GM12878 (cell line): Measurements from ENCODE around the gene PIK3C2B. TPM values are rescaled to one million over a fixed set of nuclear protein-coding genes. Genes with fewer than 3 reads are reported as not detected.

Experiments used
- ATAC-seq: fragments of 200-7000 bp; cut with Tn5 transposase; 3 replicates; pipeline ENCODE4 v1.9.1; 2020; ENCODE audit warnings: mild to moderate bottlenecking, moderate library complexity
- BruUV-seq: library from RNA; stranded (reverse); fragments of 400-500 nt; replicated peaks from 2 replicates; lab custom pipeline; 2021; lab: Mats Ljungman, UMichigan
- CTCF ChIA-PET: fragments of 300-600 bp; sonication (Branson Sonifier 250); formaldehyde crosslinking; extraction: SDS; loops from one replicate; lab custom pipeline; 2021; ENCODE audit warnings: inconsistent platforms; lab: Yijun Ruan, JAX
- POLR2A ChIA-PET: fragments of 350-600 bp; formaldehyde crosslinking; extraction: SDS; loops from one replicate; lab custom pipeline; 2021; ENCODE audit warnings: inconsistent platforms; lab: Charles Lee
- RAD21 ChIA-PET: fragments of 300-600 bp; sonication (Branson Sonifier 250); formaldehyde crosslinking; loops from one replicate; lab custom pipeline; 2023; ENCODE audit warnings: antibody characterized with exemption; ENCODE audit not compliant: unreplicated experiment; lab: Charles Lee
- SMC1A ChIA-PET: fragments of 300-600 bp; sonication (Branson Sonifier 250); formaldehyde crosslinking; loops from one replicate; lab custom pipeline; 2023; ENCODE audit not compliant: unreplicated experiment, uncharacterized antibody; lab: Charles Lee
- DNase-seq: peaks from one replicate; pipeline ENCODE4 v3.0.0-alpha.2; 2011; ENCODE audit warnings: low read depth, low spot score
- FAIRE-seq: peaks from 3 replicates; lab custom pipeline; 2011; peaks lifted over from hg19 to GRCh38; lab: Jason Lieb, UNC
- H2AFZ ChIP-seq: 2 replicates; pipeline ENCODE4 v1.6.0; 2011; ENCODE audit warnings: low read depth, low read length, control low read depth; ENCODE audit not compliant: control insufficient read depth
- H3K27ac ChIP-seq: 2 replicates; pipeline ENCODE4 v1.5.1; 2011; ENCODE audit warnings: control low read depth; ENCODE audit not compliant: control insufficient read depth, insufficient read depth
- H3K27me3 ChIP-seq, 2 experiments: replicated peaks in 1 of 2; 2 replicates each; pipeline versions ENCODE4 v1.6.0 to v1.6.1; 2011; ENCODE audit warnings: low read length in 1 of 2; ENCODE audit not compliant: control insufficient read depth in 2 of 2, insufficient read depth in 2 of 2
- H3K36me3 ChIP-seq, 2 experiments: 2 replicates each; pipeline ENCODE4 v1.5.1; 2011; ENCODE audit warnings: low read length in 1 of 2; ENCODE audit not compliant: control insufficient read depth in 2 of 2, insufficient read depth in 2 of 2
- H3K4me1 ChIP-seq: 2 replicates; pipeline ENCODE4 v1.6.1; 2011; ENCODE audit warnings: mild to moderate bottlenecking, low read length, moderate library complexity, mixed read lengths; ENCODE audit not compliant: control insufficient read depth, insufficient read depth
- H3K4me2 ChIP-seq: 2 replicates; pipeline ENCODE4 v1.6.0; 2011; ENCODE audit warnings: control low read depth; ENCODE audit not compliant: control insufficient read depth, insufficient read depth
- H3K4me3 ChIP-seq: fragments of 200-600 bp; sonication (generic); 2 replicates; pipeline ENCODE4 v1.5.1; 2016
- H3K79me2 ChIP-seq: 2 replicates; pipeline ENCODE4 v1.6.0; 2011; ENCODE audit warnings: low read length; ENCODE audit not compliant: control insufficient read depth, insufficient read depth
- H3K9ac ChIP-seq: 2 replicates; pipeline ENCODE4 v1.8.0; 2011; ENCODE audit warnings: low read length, control low read depth, mixed read lengths; ENCODE audit not compliant: control insufficient read depth, insufficient read depth
- H3K9me3 ChIP-seq: replicated peaks from 3 replicates; pipeline ENCODE4 v1.5.1; 2011; ENCODE audit warnings: mild to moderate bottlenecking, low read length; ENCODE audit not compliant: control insufficient read depth, insufficient read depth
- H4K20me1 ChIP-seq: 2 replicates; pipeline ENCODE4 v1.6.0; 2011; ENCODE audit not compliant: control insufficient read depth, insufficient read depth
- BCLAF1 ChIP-seq: fragments of 450-650 bp; IDR thresholded peaks from 2 replicates; pipeline ENCODE4 v1.6.1; 2017; ENCODE audit warnings: antibody characterized with exemption, mild to moderate bottlenecking, moderate library complexity
- CBX3 ChIP-seq: fragments of 200-600 bp; sonication (generic); IDR thresholded peaks from 2 replicates; pipeline ENCODE4 v1.6.1; 2016; ENCODE audit warnings: low read depth, borderline replicate concordance
- CHD1 ChIP-seq: IDR thresholded peaks from 2 replicates; pipeline ENCODE4 v1.6.1; 2012; ENCODE audit warnings: low read depth, low read length, improper control_type of control experiment
- IRF3 ChIP-seq: fragments of 450-650 bp; IDR thresholded peaks from 2 replicates; pipeline ENCODE4 v1.6.1; 2014; ENCODE audit warnings: mild to moderate bottlenecking
- SIX5 ChIP-seq: IDR thresholded peaks from 2 replicates; pipeline ENCODE4 v1.6.1; 2011; ENCODE audit warnings: mild to moderate bottlenecking, low read depth, low read length, moderate library complexity; ENCODE audit not compliant: severe bottlenecking
- TAF1 ChIP-seq: IDR thresholded peaks from 2 replicates; pipeline ENCODE4 v1.6.1; 2011; ENCODE audit warnings: mild to moderate bottlenecking, low read depth, low read length, borderline replicate concordance
- WGBS: methylation state at CpG from one replicate; pipeline ENCODE4 v1.1.6; 2016; ENCODE audit warnings: low lambda C conversion rate; ENCODE audit not compliant: insufficient replicate concordance, insufficient coverage; ENCODE audit errors: missing lambda C conversion rate; 5-methylcytosine and 5-hydroxymethylcytosine counted together
- in situ Hi-C: fragments of 300-500 bp; cut with MboI; formaldehyde crosslinking; loops from 9 replicates; pipeline ENCODE4 v1.14.3; 2018; ENCODE audit warnings: mixed read lengths
- intact Hi-C: fragments of 100-400 bp; cut with micrococcal nuclease; formaldehyde crosslinking; loops from one replicate; pipeline ENCODE4 v1.14.2; 2022; ENCODE audit not compliant: unreplicated experiment
- polyA plus RNA-seq, 11 experiments: library from polyadenylated mRNA; depleted of rRNA in 4 of 11; unstranded in 6 of 11; stranded (reverse) in 5 of 11; fragments of >200 nt; fragmentation: Nextera tagmentation in 4 of 11; fragmentation: Illumina TruSeq in 1 of 11; extraction: Ambion mirVana in 4 of 11; extraction: Trizol in 1 of 11; gene quantifications; 1 replicate in 1 of 11; 2 replicates in 10 of 11; pipeline versions ENCODE4 v1.2.1 to v1.2.3, GENCODE V29; 2011 to 2016; ENCODE audit warnings: inconsistent platforms in 2 of 11, missing spikeins in 2 of 11, low read depth in 1 of 11
- total RNA-seq, 4 experiments: library from RNA; depleted of rRNA in 3 of 4; stranded (reverse); fragments of >200 nt in 3 of 4; fragmentation: Illumina TruSeq in 1 of 4; extraction: Trizol in 1 of 4; gene quantifications; 2 replicates each; pipeline versions ENCODE4 v1.2.1 to v1.2.3, GENCODE V29; 2013 to 2021

Gene PIK3C2B
- total and polyA plus RNA-seq, 10 of the 15 experiments (the other 5 are each of a cell fraction or from before 2014, with no cell fraction given), result 2.2 to 38.1 (median 11.4) TPM

GRCh38 chr1:204529371-204529895 lies 34.8 kb upstream of the PIK3C2B start:
- POLR2A ChIA-PET, result interaction anchor here (0.5 to 0.6 kb wide), 2 partner anchors 12 to 22 kb away, joined by 3 read pairs; no protein-coding TSS in a partner anchor

More at GRCh38 chr1:204529371-204529895, 34.8 kb upstream of the PIK3C2B start:
- Histone ChIP-seq H3K9ac (no peak overlapping the region), H2AFZ (no peak overlapping the region), H3K79me2 (peaks cover 6% of the 10 kb centered on the region), H3K4me3 (no peak overlapping the region), H4K20me1 (no peaks in the 10 kb centered on the region), H3K9me3 (no peaks in the 10 kb centered on the region), H3K36me3 (peaks cover 21 to 33% of the 10 kb centered on the region in 2 experiments), H3K4me2 (no peak overlapping the region), H3K27me3 (no peaks in the 10 kb centered on the region), H3K4me1 (peaks cover 28% of the 10 kb centered on the region), H3K27ac (no peak overlapping the region)
- in situ Hi-C loops, result no loop called here
- ChIA-PET SMC1A (interaction anchor here (1.3 to 5.5 kb wide), 6 partner anchors 7 to 36 kb away, joined by 3 to 42 read pairs (median 12); partner anchors contain the start of gene MDM4), CTCF (interaction anchor here (0.9 to 2.1 kb wide), 7 partner anchors 8 to 277 kb away, joined by 3 to 10 read pairs (median 3); no protein-coding TSS in a partner anchor), RAD21 (interaction anchor here (1.2 to 1.3 kb wide), 2 partner anchors 13 to 15 kb away, joined by 4 to 5 read pairs; partner anchors contain the start of gene MDM4)
- DNase-seq, result no peak
- no peak for TF ChIP-seq IRF3
- TF ChIP-seq CHD1, result no peak
- no peak for TF ChIP-seq TAF1
- no peak for TF ChIP-seq CBX3
- TF ChIP-seq SIX5, result no peak
- TF ChIP-seq BCLAF1, result no peak
- no peak for FAIRE-seq
- ATAC-seq, result no peak
- no TSS peak for BruUV-seq
- WGBS, result 78% methylated on average over 7 of the region's 7 CpGs
- intact Hi-C loops, result no loop called here
